HepG2 (cell line): Measurements from ENCODE around the gene TBX19. TPM values are rescaled to one million over a fixed set of nuclear protein-coding genes. Genes with fewer than 3 reads are reported as not detected.

Experiments used
- ATAC-seq: fragments of 200-7000 bp; cut with Tn5 transposase; 3 replicates; pipeline ENCODE4 v1.9.1; 2020; ENCODE audit warnings: mild to moderate bottlenecking, moderate library complexity
- BruUV-seq: library from RNA; stranded (reverse); fragments of 400-500 nt; replicated peaks from 2 replicates; lab custom pipeline; 2021; lab: Mats Ljungman, UMichigan
- CTCF ChIA-PET: fragments of 300-600 bp; formaldehyde crosslinking; extraction: SDS; loops from one replicate; lab custom pipeline; 2021; ENCODE audit warnings: low total read pairs, inconsistent platforms, low intra/inter-chr PET ratio; lab: Yijun Ruan, JAX
- POLR2A ChIA-PET: fragments of 350-600 bp; sonication (Branson Sonifier 250); formaldehyde crosslinking; loops from one replicate; lab custom pipeline; 2020; ENCODE audit warnings: antibody characterized with exemption, inconsistent platforms; lab: Yijun Ruan, JAX
- DNase-seq: peaks from one replicate; pipeline ENCODE4 v3.0.0-alpha.2; 2015; ENCODE audit warnings: low spot score
- FAIRE-seq: peaks from 3 replicates; lab custom pipeline; 2011; peaks lifted over from hg19 to GRCh38; lab: Jason Lieb, UNC
- H2AFZ ChIP-seq: one replicate; pipeline ENCODE4 v1.6.1; 2011; ENCODE audit warnings: low read length, inconsistent platforms
- H3K27ac ChIP-seq: fragments of 300-600 bp; 3 replicates; pipeline ENCODE4 v1.8.0; 2011; ENCODE audit warnings: mixed run types, mild to moderate bottlenecking, mixed read lengths, low read length, inconsistent platforms; ENCODE audit not compliant: insufficient read depth; ENCODE audit errors: extremely low read length
- H3K27me3 ChIP-seq, 2 experiments: fragments of 200-600 bp in 1 of 2; 2 replicates in 1 of 2; 3 replicates in 1 of 2; pipeline versions ENCODE4 v1.6.0 to v1.8.0; 2011; ENCODE audit warnings: low read length in 2 of 2, mild to moderate bottlenecking in 2 of 2, moderate library complexity in 2 of 2, inconsistent platforms in 1 of 2; ENCODE audit not compliant: insufficient read depth in 2 of 2, control insufficient read depth in 1 of 2
- H3K36me3 ChIP-seq, 2 experiments: fragments of 200-600 bp in 1 of 2; replicated peaks in 1 of 2; 2 replicates in 1 of 2; 3 replicates in 1 of 2; pipeline versions ENCODE4 v1.5.1 to v1.8.0; 2011; ENCODE audit warnings: low read length in 2 of 2, inconsistent platforms in 1 of 2; ENCODE audit not compliant: insufficient read depth in 2 of 2, control insufficient read depth in 1 of 2
- H3K4me1 ChIP-seq: 2 replicates; pipeline ENCODE4 v1.5.1; 2012; ENCODE audit warnings: low read length, inconsistent platforms; ENCODE audit not compliant: insufficient read depth
- H3K4me2 ChIP-seq: 2 replicates; pipeline ENCODE4 v1.6.0; 2011; ENCODE audit warnings: low read depth, low read length, inconsistent platforms
- H3K4me3 ChIP-seq, 3 experiments: fragments of 200-600 bp in 1 of 3; sonication (generic), shearing (Covaris generic) in 1 of 3; replicated peaks in 1 of 3; 2 replicates each; pipeline ENCODE4 v1.5.1; 2011 to 2016; ENCODE audit warnings: low read length in 3 of 3, inconsistent platforms in 2 of 3, low read depth in 2 of 3, mild to moderate bottlenecking in 2 of 3, control low read depth in 1 of 3, mixed read lengths in 1 of 3; ENCODE audit not compliant: insufficient read depth in 1 of 3
- H3K79me2 ChIP-seq: one replicate; pipeline ENCODE4 v1.6.1; 2011; ENCODE audit warnings: low read length, inconsistent platforms; ENCODE audit not compliant: insufficient read depth
- H3K9ac ChIP-seq: 2 replicates; pipeline ENCODE4 v1.6.0; 2011; ENCODE audit warnings: mild to moderate bottlenecking, low read depth, low read length, inconsistent platforms; ENCODE audit not compliant: insufficient read depth
- H3K9me3 ChIP-seq: 2 replicates; pipeline ENCODE4 v1.5.1; 2012; ENCODE audit warnings: mild to moderate bottlenecking, low read length
- H4K20me1 ChIP-seq: 2 replicates; pipeline ENCODE4 v1.6.0; 2011; ENCODE audit warnings: inconsistent platforms, mild to moderate bottlenecking, low read length, moderate library complexity; ENCODE audit not compliant: insufficient read depth
- MBNL3 ChIP-seq: fragments of 250-450 bp; sonication (Bioruptor Pico); conservative IDR thresholded peaks from 2 replicates; pipeline ENCODE4 v1.8.0; 2022; ENCODE audit warnings: mild to moderate bottlenecking, inconsistent platforms
- SMAD1 ChIP-seq: sonication (generic); formaldehyde crosslinking; IDR thresholded peaks from 2 replicates; pipeline ENCODE4 v1.4.0; 2020; ENCODE audit warnings: missing genetic modification reagents, low read depth, mild to moderate bottlenecking, borderline replicate concordance
- ZBTB38 ChIP-seq: sonication (generic); formaldehyde crosslinking; IDR thresholded peaks from 2 replicates; pipeline ENCODE4 v1.5.1; 2020; ENCODE audit warnings: mild to moderate bottlenecking, missing genetic modification reagents
- ZMYM3 ChIP-seq: sonication (generic); formaldehyde crosslinking; IDR thresholded peaks from 2 replicates; pipeline ENCODE4 v1.5.1; 2020; ENCODE audit warnings: mild to moderate bottlenecking, missing genetic modification reagents
- ZNF446 ChIP-seq: sonication (generic); formaldehyde crosslinking; IDR thresholded peaks from 2 replicates; pipeline ENCODE4 v1.5.0; 2020; ENCODE audit warnings: mild to moderate bottlenecking, missing genetic modification reagents
- ZNF569 ChIP-seq: sonication (generic); formaldehyde crosslinking; IDR thresholded peaks from 2 replicates; pipeline ENCODE4 v1.5.0; 2020; ENCODE audit warnings: mild to moderate bottlenecking, missing genetic modification reagents, moderate library complexity, borderline replicate concordance
- ZNF598 ChIP-seq: sonication (generic); formaldehyde crosslinking; IDR thresholded peaks from 2 replicates; pipeline ENCODE4 v1.5.1; 2020; ENCODE audit warnings: mild to moderate bottlenecking, missing genetic modification reagents, borderline replicate concordance
- ZNF703 ChIP-seq: sonication (generic); formaldehyde crosslinking; IDR thresholded peaks from 2 replicates; pipeline ENCODE4 v1.5.1; 2020; ENCODE audit warnings: missing genetic modification reagents, mild to moderate bottlenecking, moderate library complexity, borderline replicate concordance
- ZNF724P ChIP-seq: sonication (generic); formaldehyde crosslinking; IDR thresholded peaks from 2 replicates; pipeline ENCODE4 v1.8.0; 2022; ENCODE audit warnings: missing genetic modification reagents, borderline replicate concordance
- WGBS: methylation state at CpG from one replicate; pipeline ENCODE4 v1.1.6; 2017; ENCODE audit warnings: low lambda C conversion rate; 5-methylcytosine and 5-hydroxymethylcytosine counted together
- in situ Hi-C: cut with HindIII; loops from 2 replicates; pipeline ENCODE4 v1.10.0; 2017; ENCODE audit warnings: low pct_unique_long_range_greater_than_20kb; ENCODE audit not compliant: extremely low pct_ligation_motif_present
- intact Hi-C: fragments of 100-400 bp; cut with micrococcal nuclease; formaldehyde crosslinking; loops from one replicate; pipeline ENCODE4 v1.10.0; 2022; ENCODE audit not compliant: unreplicated experiment
- polyA plus RNA-seq, 8 experiments: library from polyadenylated mRNA; depleted of rRNA in 3 of 8; stranded (reverse) in 7 of 8; unstranded in 1 of 8; fragments of >200 nt; fragmentation: Illumina TruSeq in 4 of 8; extraction: Trizol in 4 of 8; gene quantifications; 2 replicates each; pipeline versions ENCODE4 v1.2.1 to v1.2.3, GENCODE V29; 2011 to 2016; ENCODE audit warnings: low read depth in 4 of 8, missing spikeins in 1 of 8, mixed read lengths in 1 of 8; ENCODE audit not compliant: insufficient read depth in 1 of 8
- total RNA-seq, 5 experiments: library from RNA; depleted of rRNA; stranded (reverse); fragments of >200 nt; fragmentation: Illumina TruSeq; extraction: Trizol; gene quantifications; 2 replicates each; pipeline ENCODE4 v1.2.3, GENCODE V29; 2016; ENCODE audit warnings: low read depth in 1 of 5
- TF ChIP-seq, protein P1 (sequence below): sonication (generic); formaldehyde crosslinking; IDR thresholded peaks from 2 replicates; pipeline ENCODE4 v1.5.1; 2020; ENCODE audit warnings: missing genetic modification reagents, mild to moderate bottlenecking, borderline replicate concordance
- TF ChIP-seq, protein P2 (sequence below): sonication (generic); formaldehyde crosslinking; IDR thresholded peaks from 2 replicates; pipeline ENCODE4 v1.8.0; 2022; ENCODE audit warnings: mild to moderate bottlenecking, missing genetic modification reagents; ENCODE audit not compliant: insufficient replicate concordance

The TBX19 gene
- total and polyA plus RNA-seq, 2 of the 13 experiments (the other 11 are each of a cell fraction or from before 2014, with no cell fraction given) = 0.31 to 1.4 TPM

GRCh38 chr1:168331569-168331968 is 50.9 kb downstream of the TBX19 start:
- Histone ChIP-seq H3K9me3 (no peaks in the 10 kb centered on the region), H3K36me3 (no peaks in the 10 kb centered on the region), H2AFZ (no peak overlapping the region), H3K4me1 (no peaks in the 10 kb centered on the region), H3K27ac (no peak overlapping the region), H3K79me2 (no peaks in the 10 kb centered on the region), H3K9ac (no peak overlapping the region), H3K4me3 (no peak overlapping the region), H3K4me2 (no peak overlapping the region), H4K20me1 (no peaks in the 10 kb centered on the region), H3K27me3 (no peaks in the 10 kb centered on the region; a peak in 1 of 5 replicates)
- 30% methylated on average over 1 of the region's 1 CpG for WGBS
- ATAC-seq (no peak), DNase-seq (no peak), FAIRE-seq (no peak)
- in situ Hi-C loops = no loop called here
- intact Hi-C loops = no loop called here
- TF ChIP-seq, protein P1, sequence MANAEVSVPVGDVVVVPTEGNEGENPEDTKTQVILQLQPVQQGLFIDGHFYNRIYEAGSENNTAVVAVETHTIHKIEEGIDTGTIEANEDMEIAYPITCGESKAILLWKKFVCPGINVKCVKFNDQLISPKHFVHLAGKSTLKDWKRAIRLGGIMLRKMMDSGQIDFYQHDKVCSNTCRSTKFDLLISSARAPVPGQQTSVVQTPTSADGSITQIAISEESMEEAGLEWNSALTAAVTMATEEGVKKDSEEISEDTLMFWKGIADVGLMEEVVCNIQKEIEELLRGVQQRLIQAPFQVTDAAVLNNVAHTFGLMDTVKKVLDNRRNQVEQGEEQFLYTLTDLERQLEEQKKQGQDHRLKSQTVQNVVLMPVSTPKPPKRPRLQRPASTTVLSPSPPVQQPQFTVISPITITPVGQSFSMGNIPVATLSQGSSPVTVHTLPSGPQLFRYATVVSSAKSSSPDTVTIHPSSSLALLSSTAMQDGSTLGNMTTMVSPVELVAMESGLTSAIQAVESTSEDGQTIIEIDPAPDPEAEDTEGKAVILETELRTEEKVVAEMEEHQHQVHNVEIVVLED (CRISPR knock-in tag) = no peak
- TF ChIP-seq ZNF703 (CRISPR knock-in tag) (no peak), ZBTB38 (CRISPR knock-in tag) (no peak), ZMYM3 (CRISPR knock-in tag) (no peak), ZNF446 (CRISPR knock-in tag) (no peak), ZNF569 (CRISPR knock-in tag) (no peak), ZNF598 (CRISPR knock-in tag) (no peak), SMAD1 (no peak), MBNL3 (CRISPR knock-in tag) (no peak), ZNF724P (CRISPR knock-in tag) (no peak)
- TF ChIP-seq, protein P2, sequence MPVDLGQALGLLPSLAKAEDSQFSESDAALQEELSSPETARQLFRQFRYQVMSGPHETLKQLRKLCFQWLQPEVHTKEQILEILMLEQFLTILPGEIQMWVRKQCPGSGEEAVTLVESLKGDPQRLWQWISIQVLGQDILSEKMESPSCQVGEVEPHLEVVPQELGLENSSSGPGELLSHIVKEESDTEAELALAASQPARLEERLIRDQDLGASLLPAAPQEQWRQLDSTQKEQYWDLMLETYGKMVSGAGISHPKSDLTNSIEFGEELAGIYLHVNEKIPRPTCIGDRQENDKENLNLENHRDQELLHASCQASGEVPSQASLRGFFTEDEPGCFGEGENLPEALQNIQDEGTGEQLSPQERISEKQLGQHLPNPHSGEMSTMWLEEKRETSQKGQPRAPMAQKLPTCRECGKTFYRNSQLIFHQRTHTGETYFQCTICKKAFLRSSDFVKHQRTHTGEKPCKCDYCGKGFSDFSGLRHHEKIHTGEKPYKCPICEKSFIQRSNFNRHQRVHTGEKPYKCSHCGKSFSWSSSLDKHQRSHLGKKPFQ (CRISPR knock-in tag) = no peak
- POLR2A ChIA-PET = no interaction called here
- CTCF ChIA-PET = no interaction called here
- no TSS peak for BruUV-seq
